ENCODE results near the gene LRTM2. TPM values are rescaled to one million over a fixed set of nuclear protein-coding genes. Genes with fewer than 3 reads are reported as not detected.

The LRTM2 gene
- not detected in 2 replicates for total RNA-seq (2014; rRNA removed; shearing (Covaris generic))
- polyA plus RNA-seq (2016; fragmentation: Nextera tagmentation; extraction: Ambion mirVana): not detected in 2 replicates

GRCh38 chr12:1820191-1820895 lies at the start of gene LRTM2:
Gene LRTM2 (plus strand): TSS chr12:1820565. CDS start chr12:1828149, 7,584 bp downstream.
- no peaks in the 10 kb centered on the region for H3K36me3 ChIP-seq (ENCODE audit: low read depth)
- no peak within 1 kb of the TSS for H3K4me3 ChIP-seq
- H3K4me1 ChIP-seq (ENCODE audit: insufficient read depth): no peaks in the 10 kb centered on the region
- H3K27me3 ChIP-seq (replicated peaks; ENCODE audit: insufficient read depth): peaks cover 67% of the 10 kb centered on the region
- no peak within 1 kb of the TSS for H3K9ac ChIP-seq
- no peaks in the 10 kb centered on the region for H3K9me3 ChIP-seq (ENCODE audit: low read depth)
- H3K79me2 ChIP-seq (ENCODE audit: insufficient read depth): no peaks in the 10 kb centered on the region
- DNase-seq: no peak
- no peaks in the 10 kb centered on the region for H3F3A ChIP-seq (ENCODE audit: insufficient read depth)
- WGBS, 2 experiments (ENCODE audit: low coverage in 1 of 2, low lambda C conversion rate in 2 of 2, missing lambda C conversion rate in 2 of 2): 13 to 14% methylated on average over 22 to 34 of the region's 34 CpGs
- no peak within 1 kb of the TSS for H3K4me2 ChIP-seq (ENCODE audit: unreplicated experiment)
- H4K20me1 ChIP-seq (ENCODE audit: insufficient read depth): no peaks in the 10 kb centered on the region
- in situ Hi-C loops (cut with MboI): loop anchor here (25.0 kb wide), 1 partner anchor 767 kb away; no protein-coding TSS in a partner anchor
- TF ChIP-seq EZH2 (IDR thresholded peaks at IDR 0.05; ENCODE audit: insufficient read depth, poor library complexity, severe bottlenecking) (no peak), EZH2phosphoT487 (IDR thresholded peaks at IDR 0.05; ENCODE audit: insufficient read depth, low read depth) (0 out of 2 replicates have a peak, but pooled peaks have one; percentile 13)
- no peak within 1 kb of the TSS for H3K27ac ChIP-seq
- H3K9me2 ChIP-seq (ENCODE audit: insufficient read depth): no peaks in the 10 kb centered on the region
- no peak within 1 kb of the TSS for H2AFZ ChIP-seq

GRCh38 chr12:1773937-1774655 lies 46.3 kb upstream of the LRTM2 start:
- Histone ChIP-seq H3K9me3 (ENCODE audit: low read depth) (no peaks in the 10 kb centered on the region), H3K36me3 (ENCODE audit: low read depth) (no peaks in the 10 kb centered on the region), H3F3A (ENCODE audit: insufficient read depth) (peaks cover 36% of the 10 kb centered on the region), H3K27ac (no peak overlapping the region), H2AFZ (no peak overlapping the region), H3K4me2 (ENCODE audit: unreplicated experiment) (peak overlapping the region; percentile 18), H3K4me3 (no peak overlapping the region), H3K9ac (no peak overlapping the region), H3K27me3 (replicated peaks; ENCODE audit: insufficient read depth) (no peaks in the 10 kb centered on the region), H3K9me2 (ENCODE audit: insufficient read depth) (no peaks in the 10 kb centered on the region), H4K20me1 (ENCODE audit: insufficient read depth) (no peaks in the 10 kb centered on the region), H3K79me2 (ENCODE audit: insufficient read depth) (peaks cover 24% of the 10 kb centered on the region), H3K4me1 (ENCODE audit: insufficient read depth) (peaks cover 47% of the 10 kb centered on the region)
- TF ChIP-seq EZH2phosphoT487 (IDR thresholded peaks at IDR 0.05; ENCODE audit: insufficient read depth, low read depth): no peak
- TF ChIP-seq EZH2 (IDR thresholded peaks at IDR 0.05; ENCODE audit: insufficient read depth, poor library complexity, severe bottlenecking): no peak
- 20 to 32% methylated on average over 4 of the region's 4 CpGs for WGBS, 2 experiments (ENCODE audit: low coverage in 1 of 2, low lambda C conversion rate in 2 of 2, missing lambda C conversion rate in 2 of 2)
- in situ Hi-C loops (cut with MboI): no loop called here
- peak; percentile 67 for DNase-seq

DNA sequence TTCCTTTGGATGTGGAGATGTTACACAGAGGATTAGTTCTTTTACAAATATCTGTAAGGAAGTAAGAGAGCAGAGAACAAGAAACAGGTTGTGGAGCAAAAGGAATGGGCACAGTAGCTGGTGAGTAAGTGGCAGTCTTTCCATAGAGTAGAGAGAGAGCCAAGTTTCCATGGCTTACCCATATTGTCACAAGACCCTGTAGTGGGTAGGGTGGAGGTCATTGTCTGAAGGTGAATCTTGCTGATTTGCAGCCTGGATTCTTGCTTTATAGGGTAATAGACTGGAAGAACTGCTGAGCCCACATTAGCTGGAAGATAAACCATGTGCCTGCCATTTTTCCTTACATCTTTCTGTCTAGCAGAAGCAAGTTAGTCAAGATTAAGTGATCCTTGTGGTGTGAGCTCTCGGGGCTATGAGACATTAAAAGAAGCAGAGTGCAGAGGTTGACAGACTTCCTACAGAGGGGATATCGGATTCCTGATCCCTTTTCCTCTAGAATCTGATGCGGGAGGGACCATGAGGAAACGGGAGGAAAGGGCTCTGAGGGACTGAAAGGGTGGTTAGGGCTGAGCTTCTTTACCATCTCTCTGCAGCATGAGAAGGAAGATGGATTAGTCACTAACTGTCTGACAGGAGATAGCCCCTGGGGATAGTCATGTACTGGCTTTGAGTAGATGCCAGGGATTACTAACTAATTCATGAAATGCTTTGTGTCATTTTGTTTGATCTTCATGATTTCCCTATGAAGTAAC lies 44.0 kb upstream of the LRTM2 start:
- Histone ChIP-seq H3K79me2 (ENCODE audit: insufficient read depth) (peaks cover 5% of the 10 kb centered on the region; the same call in 1 of the 2 replicates), H3K9me2 (ENCODE audit: insufficient read depth) (no peaks in the 10 kb centered on the region), H3K27ac (peak overlapping the region; percentile 39), H3K4me2 (ENCODE audit: unreplicated experiment) (peak overlapping the region; percentile 74), H4K20me1 (ENCODE audit: insufficient read depth) (no peaks in the 10 kb centered on the region), H3K36me3 (ENCODE audit: low read depth) (no peaks in the 10 kb centered on the region), H2AFZ (no peak overlapping the region), H3K4me3 (peak overlapping the region; percentile 42), H3K27me3 (replicated peaks; ENCODE audit: insufficient read depth) (no peaks in the 10 kb centered on the region), H3F3A (ENCODE audit: insufficient read depth) (peaks cover 43% of the 10 kb centered on the region), H3K4me1 (ENCODE audit: insufficient read depth) (peaks cover 55% of the 10 kb centered on the region), H3K9me3 (ENCODE audit: low read depth) (no peaks in the 10 kb centered on the region), H3K9ac (no peak overlapping the region; the same call in 1 of the 2 replicates)
- WGBS, 2 experiments (ENCODE audit: low coverage in 1 of 2, low lambda C conversion rate in 2 of 2, missing lambda C conversion rate in 2 of 2): 30 to 36% methylated on average over 4 of the region's 4 CpGs
- in situ Hi-C loops (cut with MboI): loop anchor here (25.0 kb wide), 1 partner anchor 639 kb away; no protein-coding TSS in a partner anchor
- no peak for TF ChIP-seq EZH2 (IDR thresholded peaks at IDR 0.05; ENCODE audit: insufficient read depth, poor library complexity, severe bottlenecking)
- no peak for TF ChIP-seq EZH2phosphoT487 (IDR thresholded peaks at IDR 0.05; ENCODE audit: insufficient read depth, low read depth)
- DNase-seq: peak; percentile 96

DNA sequence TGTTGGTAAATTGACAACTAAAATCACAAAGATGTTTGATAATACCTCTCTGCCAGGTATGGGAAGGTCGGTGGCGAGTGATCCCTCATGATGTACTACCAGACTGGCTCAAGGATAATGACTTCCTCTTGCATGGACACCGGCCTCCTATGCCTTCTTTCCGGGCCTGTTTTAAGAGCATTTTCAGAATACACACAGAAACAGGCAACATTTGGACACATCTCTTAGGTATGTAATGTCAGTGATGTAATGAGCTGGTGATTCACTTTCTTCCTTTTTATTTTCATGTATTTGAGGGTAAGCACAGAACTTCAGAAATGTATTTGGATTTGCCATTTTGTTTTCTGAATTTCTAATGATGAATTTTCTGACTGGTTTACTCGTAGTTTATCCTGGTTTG lies 42.6 kb upstream of the LRTM2 start:
- Histone ChIP-seq H3F3A (ENCODE audit: insufficient read depth) (peaks cover 43% of the 10 kb centered on the region), H3K79me2 (ENCODE audit: insufficient read depth) (peaks cover 5% of the 10 kb centered on the region; the same call in 1 of the 2 replicates), H3K36me3 (ENCODE audit: low read depth) (no peaks in the 10 kb centered on the region), H3K27ac (peak overlapping the region; percentile 72), H3K4me2 (ENCODE audit: unreplicated experiment) (peak overlapping the region; percentile 74), H2AFZ (no peak overlapping the region), H3K9me3 (ENCODE audit: low read depth) (no peaks in the 10 kb centered on the region), H3K4me3 (peak overlapping the region; percentile 41), H3K27me3 (replicated peaks; ENCODE audit: insufficient read depth) (no peaks in the 10 kb centered on the region), H3K9ac (peak overlapping the region; percentile 20; the same call in 1 of the 2 replicates), H3K4me1 (ENCODE audit: insufficient read depth) (peaks cover 55% of the 10 kb centered on the region), H3K9me2 (ENCODE audit: insufficient read depth) (no peaks in the 10 kb centered on the region), H4K20me1 (ENCODE audit: insufficient read depth) (no peaks in the 10 kb centered on the region)
- in situ Hi-C loops (cut with MboI): loop anchor here (25.0 kb wide), 1 partner anchor 640 kb away; no protein-coding TSS in a partner anchor
- DNase-seq: peak; percentile 90
- WGBS, 2 experiments (ENCODE audit: low coverage in 1 of 2, low lambda C conversion rate in 2 of 2, missing lambda C conversion rate in 2 of 2): 22% methylated on average over 5 of the region's 5 CpGs
- TF ChIP-seq EZH2 (IDR thresholded peaks at IDR 0.05; ENCODE audit: insufficient read depth, poor library complexity, severe bottlenecking) (no peak), EZH2phosphoT487 (IDR thresholded peaks at IDR 0.05; ENCODE audit: insufficient read depth, low read depth) (no peak)
